ENCODE results near the gene PRR35. TPM values are rescaled to one million over a fixed set of nuclear protein-coding genes. Genes with fewer than 3 reads are reported as not detected.

PRR35 gene
- polyA plus RNA-seq (2013, experiment 1 of 2; ENCODE audit: insufficient read length) = not detected
- not detected for polyA plus RNA-seq (2013, experiment 2 of 2; ENCODE audit: insufficient read length)

DNA sequence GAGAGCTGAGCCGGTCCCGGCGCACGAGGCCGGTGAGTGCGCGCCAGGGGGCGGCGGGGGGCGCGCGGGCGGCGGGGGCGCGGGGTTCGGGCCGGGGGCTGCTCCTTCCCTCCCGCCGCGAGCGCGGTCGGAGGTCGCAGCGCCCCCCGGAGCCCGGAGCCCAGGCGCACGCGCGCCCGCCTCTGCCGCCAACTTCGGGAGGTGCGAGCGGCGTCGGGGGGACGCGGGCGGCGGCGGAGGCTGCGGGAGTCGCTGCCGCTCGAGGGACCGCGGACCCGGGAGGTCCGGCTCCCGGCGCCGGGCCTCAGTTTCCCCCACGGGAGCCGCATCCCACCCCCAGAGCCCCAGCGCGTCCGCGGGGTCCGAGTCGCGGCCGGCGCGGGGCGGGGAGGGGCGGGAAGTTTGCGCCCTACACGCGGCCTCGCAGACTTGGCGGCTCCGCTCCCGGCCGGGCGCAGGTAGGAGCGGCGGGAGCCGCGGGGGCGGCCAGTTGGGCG, at the start of gene PRR35:
PRR35 (plus strand) TSS at position 191 of the 497 bp plus-strand sequence. CDS start 2,901 bp downstream, outside the sequence.
- no peak for DNase-seq

DNA sequence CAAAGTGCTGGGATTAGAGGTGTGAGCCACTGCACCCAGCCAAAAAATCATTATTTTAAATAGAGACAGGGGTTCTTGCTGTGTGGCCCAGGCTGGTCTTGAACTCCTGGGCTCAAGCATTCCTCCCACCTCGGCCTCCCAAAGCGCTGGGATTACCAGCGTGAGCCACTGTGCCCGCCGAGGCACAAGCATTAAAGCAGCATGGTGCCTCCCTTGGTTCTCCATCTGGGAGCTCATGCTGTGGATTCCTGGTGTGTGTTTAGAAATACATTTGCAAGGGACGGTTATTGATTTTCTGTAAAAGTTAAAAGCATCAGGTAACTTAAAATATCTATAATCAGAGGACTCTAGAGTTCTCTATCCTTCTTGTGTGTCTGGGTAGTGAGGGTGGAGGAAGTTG, 47.4 kb upstream of the PRR35 start:
- no peak for DNase-seq

DNA sequence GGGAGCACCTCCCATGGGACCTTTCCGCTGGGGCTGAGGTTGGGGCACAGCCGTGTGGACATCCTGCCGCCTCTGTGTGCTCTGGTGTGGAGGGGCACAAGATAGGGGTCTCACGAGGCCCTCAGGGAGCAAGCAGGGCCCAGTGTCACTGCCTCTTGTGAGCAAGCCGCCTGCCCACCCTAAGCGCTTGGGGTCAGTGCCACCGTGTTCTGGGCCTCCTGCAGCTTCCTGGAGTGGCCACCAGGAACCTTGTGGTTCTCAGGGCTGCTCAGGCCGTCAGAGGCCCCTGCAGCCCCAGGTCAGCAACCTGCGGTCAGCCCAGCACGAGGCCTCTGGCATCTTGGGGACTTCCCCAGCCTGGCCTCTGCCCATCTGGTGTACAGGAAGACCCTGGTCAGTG, 46.2 kb upstream of the PRR35 start:
- DNase-seq = no peak

DNA sequence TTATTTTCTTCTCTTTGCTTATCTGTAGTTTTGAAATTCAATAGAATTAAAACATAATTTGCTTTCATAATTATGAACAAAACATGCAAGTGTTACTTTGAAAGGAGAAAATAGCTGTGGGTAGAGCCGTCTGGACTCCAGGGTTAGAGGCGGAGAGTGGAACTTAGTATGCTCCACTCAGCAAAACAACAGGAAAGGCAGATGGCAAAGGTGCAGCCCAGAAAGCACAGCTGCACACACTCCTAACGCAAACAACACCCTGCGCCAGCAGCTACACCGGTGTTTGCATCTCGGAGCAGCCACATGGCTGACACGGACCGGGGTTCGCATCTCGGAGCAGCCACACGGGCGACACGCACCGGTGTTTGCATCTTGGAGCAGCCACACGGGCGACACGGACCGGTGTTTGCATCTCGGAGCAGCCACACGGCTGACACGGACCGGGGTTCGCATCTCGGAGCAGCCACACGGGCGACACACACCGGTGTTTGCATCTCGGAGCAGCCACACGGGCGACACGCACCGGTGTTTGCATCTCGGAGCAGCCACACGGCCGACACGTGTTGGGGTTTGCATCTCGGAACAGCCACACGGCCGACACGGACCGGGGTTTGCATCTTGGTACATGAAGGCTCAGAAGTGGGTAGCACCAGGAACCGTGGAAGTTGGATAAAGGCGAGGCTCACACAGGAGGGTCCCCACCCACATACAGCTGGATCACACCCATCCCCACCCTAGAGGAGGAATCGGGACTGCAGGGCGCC, 44.8 kb upstream of the PRR35 start:
- DNase-seq = no peak

DNA sequence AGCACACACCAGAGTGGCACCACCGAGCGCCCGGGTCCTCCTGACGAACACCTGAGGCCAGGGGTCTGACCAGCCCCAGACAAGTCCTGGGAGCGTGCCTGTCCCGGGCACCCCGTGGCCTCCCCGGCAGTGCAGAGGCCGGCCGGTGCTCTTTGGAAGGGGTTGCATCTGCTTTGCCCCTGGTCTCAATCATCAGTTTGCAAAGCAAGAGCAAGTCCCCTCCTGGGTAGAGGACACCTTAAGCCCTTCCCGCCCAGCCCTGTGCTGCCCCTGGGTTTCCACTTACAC, 44.3 kb upstream of the PRR35 start:
- DNase-seq = no peak

DNA sequence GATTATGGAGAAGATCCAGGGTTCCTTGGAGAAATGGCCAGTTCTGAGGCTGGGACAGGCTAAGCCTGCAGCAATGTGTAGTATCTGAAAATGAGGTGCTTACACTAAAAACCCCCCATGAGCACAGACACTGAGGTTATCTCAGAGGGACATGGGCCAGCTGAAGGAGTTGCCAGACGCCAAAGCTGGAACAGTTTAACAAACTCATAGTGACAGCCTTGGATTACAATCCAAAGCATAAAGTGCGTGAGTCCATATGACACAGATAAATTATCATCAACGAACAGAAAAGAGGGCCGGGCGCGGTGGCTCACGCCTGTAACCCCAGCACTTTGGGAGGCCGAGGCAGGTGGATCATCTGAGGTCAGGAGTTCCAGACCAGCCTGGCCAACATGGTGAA, 43.9 kb upstream of the PRR35 start:
- no peak for DNase-seq

DNA sequence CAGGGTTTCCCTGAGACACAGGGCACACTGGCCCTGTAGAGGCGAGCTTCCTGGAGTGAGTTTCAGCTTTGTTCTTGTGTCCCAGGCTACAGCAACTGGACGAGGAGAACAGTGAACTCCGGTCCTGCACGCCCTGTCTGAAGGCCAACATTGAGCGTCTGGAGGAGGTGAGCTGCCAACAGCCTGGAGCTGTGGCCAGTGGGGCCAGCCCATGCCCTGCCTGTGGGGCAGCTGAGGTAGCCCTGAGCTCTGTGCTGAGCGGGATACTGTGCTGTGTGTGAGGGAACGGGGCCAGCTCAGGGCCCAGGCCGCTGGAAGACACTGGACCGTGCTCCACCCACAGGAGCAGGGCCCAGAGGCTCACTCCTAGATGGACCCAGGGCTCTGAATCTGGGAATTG, 41.3 kb upstream of the PRR35 start:
- DNase-seq = no peak

DNA sequence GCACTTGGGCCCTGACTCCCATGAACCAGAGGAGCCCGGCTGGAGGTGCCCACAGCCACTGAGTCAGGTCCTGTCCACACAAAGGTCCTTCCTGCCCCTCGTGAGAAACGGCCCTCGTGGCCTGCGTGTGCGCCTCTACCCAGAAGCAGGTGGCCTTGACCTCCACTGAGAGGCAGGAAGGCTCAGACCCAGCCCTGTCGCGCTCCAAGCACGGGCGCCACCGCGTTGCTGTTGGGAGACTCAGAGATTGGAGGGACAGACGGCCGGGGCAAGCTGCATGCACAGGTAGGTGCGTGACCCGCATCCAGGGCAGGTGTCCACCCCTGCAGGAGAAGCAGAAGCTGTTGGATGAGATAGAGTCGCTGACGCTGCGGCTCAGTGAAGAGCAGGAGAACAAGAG, 40.8 kb upstream of the PRR35 start:
- DNase-seq = no peak

DNA sequence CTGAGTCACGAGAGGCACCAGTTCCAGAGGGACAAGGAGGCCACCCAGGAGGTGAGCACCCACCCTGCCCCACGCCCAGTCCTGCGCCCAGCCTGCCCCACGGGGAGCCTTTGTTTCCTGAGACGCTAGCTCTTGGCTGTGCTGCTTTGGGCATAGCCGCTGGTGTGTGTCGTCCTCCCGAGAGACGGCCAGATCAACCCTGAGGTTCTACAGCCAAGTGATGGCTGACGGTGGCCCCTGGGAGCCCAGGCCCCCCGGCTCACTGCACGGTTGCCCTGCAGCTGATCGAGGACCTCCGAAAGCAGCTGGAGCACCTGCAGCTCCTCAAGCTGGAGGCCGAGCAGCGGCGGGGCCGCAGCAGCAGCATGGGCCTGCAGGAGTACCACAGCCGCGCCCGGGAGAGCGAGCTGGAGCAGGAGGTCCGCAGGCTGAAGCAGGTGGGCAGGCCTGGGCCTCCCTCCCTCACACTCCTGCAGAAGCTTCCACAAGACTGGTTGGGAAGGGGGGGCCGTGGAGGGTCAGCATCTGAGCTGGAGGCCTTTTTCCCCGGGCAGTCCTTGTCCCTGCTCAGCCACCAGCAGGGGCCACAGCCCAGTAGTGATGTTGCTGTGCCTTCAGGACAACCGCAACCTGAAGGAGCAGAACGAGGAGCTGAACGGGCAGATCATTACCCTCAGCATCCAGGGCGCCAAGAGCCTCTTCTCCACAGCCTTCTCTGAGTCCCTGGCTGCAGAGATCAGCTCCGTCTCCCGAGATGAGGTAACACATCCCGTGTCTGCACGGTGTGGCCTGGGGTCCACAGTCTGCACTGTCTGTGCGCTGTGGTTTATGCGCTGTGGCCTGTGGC, 40.1 kb upstream of the PRR35 start:
- no peak for DNase-seq

DNA sequence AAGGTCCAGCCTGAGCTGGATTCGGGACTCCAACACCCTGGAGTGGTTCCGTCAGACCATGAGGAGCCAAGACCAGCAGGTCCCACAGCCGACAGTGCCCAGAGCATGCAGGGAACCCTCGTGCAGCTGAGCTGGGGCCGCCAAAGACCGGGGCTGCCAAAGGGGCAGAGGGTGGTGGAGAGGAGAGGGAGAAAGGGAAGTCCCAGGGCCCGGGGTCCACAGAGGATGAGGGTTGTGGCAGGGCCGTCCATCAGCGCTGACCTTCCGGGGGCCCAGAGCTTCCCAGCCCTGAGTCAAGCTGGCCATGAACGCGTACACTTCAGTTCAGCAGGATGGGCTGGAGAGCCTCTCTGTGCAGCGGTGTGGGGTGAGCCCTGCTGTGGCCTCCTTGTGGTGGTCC, 39.3 kb upstream of the PRR35 start:
- no peak for DNase-seq

DNA sequence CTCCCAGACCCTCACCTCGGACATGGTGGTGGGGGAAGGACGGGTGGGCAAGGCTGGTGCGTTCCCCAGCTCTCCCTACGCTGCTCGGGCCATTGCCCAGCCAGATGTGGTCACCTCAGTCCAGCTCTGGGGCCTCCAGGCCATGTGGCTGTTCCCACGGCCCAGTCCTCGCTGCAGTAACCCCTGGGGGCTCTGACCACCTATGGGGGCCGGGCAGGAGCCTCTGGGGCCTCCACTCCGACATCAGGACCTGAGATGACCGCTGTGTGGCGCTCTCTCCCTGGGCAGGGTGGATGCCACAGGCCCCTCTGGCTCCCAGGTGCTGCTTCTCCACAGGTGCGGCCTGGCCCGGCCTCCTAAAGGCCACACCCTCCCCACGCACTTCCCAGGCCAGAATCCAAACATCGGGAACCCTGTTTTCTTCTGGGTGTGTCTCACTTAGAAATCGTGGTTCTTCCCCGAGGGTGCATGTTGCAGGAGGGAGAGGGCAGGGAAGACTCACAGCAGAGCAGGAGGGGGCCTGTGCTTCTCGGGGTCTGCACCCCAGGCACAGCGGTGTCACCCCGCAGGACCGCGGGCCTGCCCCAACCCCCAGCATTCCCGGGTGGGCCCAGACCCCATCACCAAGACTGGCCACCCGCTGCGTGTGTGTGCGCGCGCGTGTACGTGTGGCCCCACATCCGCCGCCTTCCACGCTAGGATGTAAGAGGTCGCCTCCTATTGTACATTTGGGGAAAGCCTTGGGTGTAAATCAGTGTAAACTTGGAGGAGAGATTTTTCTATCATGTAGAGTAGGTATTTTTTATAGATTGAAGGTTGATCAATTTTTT, 38.6 kb upstream of the PRR35 start:
- DNase-seq = no peak

DNA sequence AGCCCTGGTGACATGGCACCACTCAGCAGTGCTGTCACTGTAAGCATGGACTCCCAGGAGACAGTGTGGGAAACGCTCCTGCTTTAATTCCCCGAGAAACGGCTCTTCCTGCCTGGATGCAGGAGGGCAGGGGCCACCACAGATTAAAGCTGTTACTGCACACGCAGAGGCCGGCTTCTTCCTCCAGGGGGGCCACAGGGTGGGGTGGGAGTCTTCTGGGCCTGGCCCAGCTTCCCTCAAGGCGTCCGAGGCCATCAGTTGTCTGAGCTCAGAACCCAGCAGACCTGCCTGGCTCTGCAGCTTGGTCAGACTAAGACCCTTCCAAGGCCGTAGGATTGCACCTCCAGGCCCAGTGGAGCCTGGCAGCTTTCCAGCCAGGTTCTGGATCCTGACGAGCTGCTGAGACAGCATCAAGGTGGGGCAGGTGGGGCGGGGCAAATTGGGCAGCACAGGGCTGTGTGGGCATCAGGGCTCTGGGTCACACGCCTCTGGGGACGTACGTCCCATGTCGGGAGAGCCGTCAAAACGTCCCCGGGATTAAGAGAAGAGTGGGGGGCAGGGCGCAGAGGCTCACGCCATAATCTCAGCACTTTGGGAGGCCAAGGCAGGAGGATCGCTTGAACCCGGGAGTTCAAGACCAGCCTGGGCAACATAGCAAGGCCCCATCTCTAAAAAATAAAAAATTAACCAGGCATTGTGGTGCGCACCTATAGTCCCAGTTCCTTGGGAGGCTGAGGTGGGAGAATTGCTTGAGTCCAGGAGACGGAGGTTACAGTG, 37.7 kb upstream of the PRR35 start:
- DNase-seq = no peak

DNA sequence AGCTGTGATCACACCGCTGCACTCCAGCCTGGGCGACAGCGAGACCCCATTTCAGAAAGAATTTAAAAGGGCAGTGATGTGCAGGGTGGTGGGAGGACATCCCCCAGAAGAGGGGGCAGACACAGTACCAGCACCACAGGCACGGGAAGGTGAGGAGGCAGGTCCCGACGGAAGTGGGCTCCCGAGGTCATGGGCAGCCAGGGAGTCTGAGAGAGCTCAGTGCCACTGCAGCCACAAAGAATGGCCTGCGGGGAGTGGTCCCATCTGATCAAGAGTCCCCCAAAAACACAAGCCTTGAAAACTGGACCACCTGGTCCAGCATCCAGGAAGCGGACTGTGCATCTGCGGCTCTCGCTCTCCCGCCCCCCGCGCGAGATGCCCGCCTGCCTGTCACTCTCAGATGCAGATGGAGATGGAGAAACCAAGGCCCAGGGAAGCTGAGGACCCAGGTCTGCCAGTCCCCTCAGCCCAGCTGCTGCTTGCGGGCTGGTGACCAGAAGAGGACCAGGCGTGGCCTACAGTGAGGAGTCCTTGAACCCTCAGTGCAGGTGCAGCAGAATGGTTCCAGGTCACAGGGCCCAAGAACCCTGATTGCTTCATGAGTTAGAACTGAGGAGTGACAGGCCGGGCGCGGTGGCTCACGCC, 37.0 kb upstream of the PRR35 start:
- no peak for DNase-seq

DNA sequence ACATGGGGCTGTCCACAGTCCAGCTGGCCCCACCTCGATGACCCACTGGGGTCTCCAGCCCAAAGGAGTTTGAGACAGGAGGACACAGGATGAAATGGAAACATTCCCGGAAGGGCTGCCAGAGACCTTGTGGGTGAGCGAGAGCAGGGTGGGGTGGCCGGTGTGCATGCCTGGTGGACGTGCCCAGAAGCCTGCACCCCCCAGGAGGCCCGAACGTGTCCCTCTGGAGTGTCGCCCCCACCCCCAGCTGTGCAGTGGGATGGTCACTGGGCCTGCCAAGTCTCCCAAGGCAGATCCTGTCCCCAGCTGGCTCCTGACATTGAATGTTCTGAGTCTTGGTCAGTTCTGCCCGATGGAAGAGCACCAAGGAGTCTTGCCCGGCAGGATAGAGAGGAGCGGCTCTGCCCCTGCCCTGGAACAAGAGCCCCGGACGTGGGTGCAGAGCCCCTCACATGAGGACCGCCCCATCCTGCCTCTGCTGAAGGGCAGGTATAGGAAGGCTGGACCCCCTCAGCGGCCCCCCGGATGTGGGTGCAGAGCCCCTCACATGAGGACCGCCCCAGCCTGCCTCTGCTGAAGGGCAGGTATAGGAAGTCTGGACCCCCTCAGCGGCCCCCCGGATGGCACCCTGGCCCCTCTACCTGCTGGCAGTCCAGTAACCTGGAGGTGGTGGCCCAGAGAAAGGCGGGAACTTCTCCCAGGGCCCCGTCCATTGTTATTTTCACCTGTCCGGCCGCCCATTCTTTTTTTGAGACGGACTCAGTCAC, 35.7 kb upstream of the PRR35 start:
- no peak for DNase-seq

DNA sequence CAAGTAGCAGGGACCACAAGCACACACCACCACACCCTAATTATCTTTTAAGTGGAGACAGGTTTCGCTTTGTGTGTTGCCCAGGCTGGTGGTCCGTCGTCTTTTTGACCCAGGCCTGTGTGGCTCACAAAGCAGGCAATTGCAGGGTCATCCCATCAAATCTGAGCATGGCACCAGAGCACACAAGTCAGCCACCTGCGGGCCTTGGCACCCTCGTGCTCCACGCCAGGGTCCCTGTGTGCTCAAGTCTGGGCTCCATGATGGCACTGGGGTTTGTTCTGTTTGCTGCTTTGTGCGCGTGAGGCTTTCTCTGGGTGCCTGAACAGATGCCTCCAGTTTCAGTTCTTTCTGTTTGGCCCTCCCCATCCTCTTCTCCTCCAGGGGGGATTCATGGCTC, 35.1 kb upstream of the PRR35 start:
- no peak for DNase-seq

DNA sequence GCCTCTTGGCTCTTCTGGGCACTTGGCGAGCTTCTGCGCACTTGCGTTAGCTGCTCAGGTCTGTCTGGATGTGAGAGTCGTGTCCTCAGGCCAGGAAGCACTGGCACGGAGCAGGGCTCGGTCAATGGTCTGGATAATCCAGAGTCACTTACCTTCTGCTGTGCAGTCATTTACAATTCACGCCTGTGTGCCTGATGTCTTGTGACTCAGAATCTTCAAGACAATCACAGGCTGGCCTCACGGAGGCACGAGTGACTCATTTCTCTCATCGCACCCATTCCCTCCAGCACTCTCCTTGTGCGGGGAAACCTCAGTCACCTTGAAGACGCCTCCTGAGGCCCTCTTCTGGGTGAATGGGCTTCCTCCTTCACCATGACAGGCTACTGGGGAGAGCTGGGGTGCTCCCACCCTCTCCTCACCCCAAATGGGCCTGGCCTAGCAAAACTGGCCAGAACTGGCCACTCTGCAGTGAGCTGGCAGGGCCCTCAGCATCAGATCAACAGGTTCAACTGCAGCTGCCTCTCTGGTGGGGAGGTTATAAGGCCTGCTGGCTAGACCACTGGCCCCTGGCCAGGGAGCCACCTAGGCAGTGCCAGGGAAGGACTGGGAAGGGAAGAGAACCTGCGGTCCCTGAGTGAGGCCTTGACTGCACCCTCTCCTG, 34.5 kb upstream of the PRR35 start:
- DNase-seq = peak; percentile 65

DNA sequence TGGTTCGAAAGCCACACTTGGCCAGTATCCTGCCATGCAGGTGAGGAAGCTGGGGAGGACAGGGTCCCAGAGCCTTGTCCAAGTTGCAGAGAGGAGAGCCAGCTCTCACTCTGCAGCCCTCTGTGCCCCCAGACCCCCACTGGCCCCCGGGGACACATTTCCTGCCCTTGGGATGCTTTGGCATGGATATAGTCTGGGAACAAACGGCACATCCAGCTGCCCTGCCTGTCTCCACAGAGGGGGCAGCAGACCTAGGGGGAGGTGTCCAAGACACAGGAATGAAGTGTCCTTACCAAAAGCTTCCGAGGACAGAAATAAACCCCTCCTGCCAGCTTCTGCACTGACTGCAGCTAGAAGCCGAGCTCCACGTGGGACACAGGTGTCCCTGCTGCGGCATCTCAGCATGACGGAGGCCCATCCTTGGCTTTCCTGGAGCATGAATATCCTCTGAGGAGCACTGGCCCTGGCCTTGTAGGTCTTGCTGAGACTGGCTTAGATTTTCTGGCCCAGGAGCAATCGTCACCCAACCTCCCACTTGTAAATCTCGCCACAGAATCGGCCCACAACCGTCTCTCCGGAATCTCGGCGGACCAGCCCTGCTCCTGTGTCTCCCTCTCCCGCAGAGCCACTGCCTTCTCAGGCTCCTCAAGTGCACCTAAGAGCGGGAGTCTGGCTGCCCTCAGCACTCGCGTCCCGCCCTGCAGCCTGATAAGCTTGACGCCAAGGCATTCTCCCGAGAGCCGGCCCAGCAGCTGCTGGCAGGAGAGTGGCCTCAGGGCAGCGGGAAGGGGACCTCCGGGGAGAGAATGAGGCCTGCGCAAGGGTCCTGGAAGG, 33.8 kb upstream of the PRR35 start:
- peak; percentile 27 for DNase-seq

DNA sequence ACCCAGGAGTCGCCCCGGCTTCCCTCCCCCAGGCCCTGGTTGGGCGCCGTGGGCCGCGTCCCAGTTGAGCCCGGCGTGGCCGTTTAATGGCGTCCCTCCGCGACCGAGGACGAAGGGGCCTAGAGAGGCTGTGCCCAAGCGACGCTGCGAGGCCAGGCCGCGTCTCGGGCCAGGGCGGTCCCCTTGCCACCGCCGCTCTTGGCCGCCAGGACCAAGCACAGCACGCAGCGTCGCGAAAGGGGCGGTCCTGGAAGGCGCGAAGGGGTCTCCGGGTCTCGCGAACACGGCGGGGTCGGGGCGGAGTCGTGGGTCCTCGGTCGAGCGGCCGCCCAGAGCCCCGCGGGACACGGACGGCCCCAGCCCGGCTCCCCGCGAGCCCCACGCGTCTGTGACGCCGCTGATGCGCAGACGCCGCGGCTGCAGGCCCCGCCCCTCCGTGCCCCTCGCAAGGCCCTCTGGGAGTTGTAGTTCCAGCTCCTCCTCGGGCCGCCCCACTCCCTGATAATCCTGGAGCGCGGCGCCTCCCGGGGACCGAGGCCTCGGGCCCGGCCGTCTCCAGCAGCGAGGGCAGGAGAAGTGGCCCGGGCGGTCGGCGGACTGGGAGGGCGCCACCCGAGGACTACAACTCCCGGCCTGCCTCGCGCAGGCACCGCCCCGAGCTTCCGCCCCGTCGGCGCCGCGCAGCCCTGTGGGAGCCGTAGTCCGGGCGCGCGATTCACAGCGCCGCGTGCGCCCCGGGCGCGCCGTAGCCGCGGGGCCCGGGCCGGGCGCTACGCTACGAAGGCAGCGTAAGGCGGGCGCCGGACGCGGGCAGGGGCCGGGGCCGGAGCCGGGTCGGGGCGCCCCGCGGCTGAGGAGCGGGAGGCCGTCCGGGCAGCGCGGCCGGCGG, 32.9 kb upstream of the PRR35 start, which contains the start of gene CAPN15:
CAPN15 (plus strand) TSS at position 698 of the 889 bp plus-strand sequence. CDS start 19,127 bp downstream, outside the sequence.
- peak; percentile 89 for DNase-seq

All from fibroblast of skin of scalp (primary cell).